Measurements from ENCODE around the gene ROCK2. TPM values are rescaled to one million over a fixed set of nuclear protein-coding genes. Genes with fewer than 3 reads are reported as not detected.

ROCK2 gene
- total RNA-seq, 2 donors from 2014 or later = 14.7 to 15.3 TPM

DNA sequence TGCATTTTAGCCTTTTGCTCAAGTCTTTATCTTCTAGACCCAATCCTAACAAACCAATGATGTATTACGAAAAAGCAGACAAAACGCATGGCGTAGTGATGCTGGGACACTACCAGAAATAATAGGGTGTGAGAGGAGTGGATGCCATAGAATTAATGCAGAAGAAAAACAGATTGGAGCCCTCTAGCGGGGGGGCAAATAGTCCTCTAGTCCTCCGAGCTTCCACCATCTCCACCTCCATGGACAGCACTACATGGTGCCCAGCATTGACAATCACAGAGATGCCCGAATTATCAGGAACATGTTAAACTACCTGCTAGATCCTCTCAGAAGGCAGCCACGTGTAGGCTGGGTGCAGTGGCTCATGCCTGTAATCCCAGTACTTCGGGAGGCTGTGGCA, 15.4 kb upstream of the ROCK2 start:
- ATAC-seq (replicated peaks in 1 of 2) (no peak), DNase-seq (no peak)
- H3K9me3 Mint-ChIP-seq = no peaks in the 10 kb centered on the region
- no peaks in the 10 kb centered on the region for H3K36me3 Mint-ChIP-seq (ENCODE audit: insufficient read depth in 2 of 2)
- no peaks in the 10 kb centered on the region for H3K27me3 Mint-ChIP-seq (ENCODE audit: low read depth)
- no peaks in the 10 kb centered on the region for H3K4me1 Mint-ChIP-seq (ENCODE audit: low read depth)
- no peak overlapping the region for H3K4me3 Mint-ChIP-seq
- H3K27ac Mint-ChIP-seq = no peak overlapping the region

DNA sequence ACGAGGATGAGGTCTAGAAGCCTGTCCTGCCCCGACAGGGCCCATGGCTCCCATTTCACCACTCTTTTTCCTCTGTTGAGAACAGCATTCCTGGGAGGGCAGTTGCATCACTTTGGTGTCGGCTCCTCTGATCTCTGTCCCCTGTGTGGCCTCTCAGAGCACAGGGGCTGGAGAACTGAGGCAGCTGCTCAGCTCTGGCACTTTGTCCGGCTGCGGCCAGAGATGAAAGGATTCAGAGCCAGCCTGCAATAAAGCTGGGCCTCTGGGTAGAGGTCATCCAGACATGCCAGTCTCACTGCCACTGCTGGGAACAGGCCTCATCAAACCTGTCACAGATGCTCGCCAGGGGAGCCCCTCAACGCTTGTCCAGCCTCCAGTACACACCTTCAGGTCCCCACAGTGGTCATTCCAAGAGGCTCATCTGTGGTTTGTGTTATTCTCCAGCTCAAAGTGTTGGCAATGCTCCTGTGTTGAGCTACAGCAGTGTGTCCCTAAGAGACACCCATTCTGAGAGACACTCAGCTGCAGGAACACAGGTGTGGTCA, 13.1 kb upstream of the ROCK2 start:
- ATAC-seq (replicated peaks in 1 of 2) (no peak), DNase-seq (no peak)
- Mint-ChIP-seq H3K4me1 (ENCODE audit: low read depth) (no peaks in the 10 kb centered on the region), H3K27ac (no peak overlapping the region), H3K36me3 (ENCODE audit: insufficient read depth in 2 of 2) (no peaks in the 10 kb centered on the region), H3K4me3 (no peak overlapping the region), H3K27me3 (ENCODE audit: low read depth) (no peaks in the 10 kb centered on the region), H3K9me3 (no peaks in the 10 kb centered on the region)

DNA sequence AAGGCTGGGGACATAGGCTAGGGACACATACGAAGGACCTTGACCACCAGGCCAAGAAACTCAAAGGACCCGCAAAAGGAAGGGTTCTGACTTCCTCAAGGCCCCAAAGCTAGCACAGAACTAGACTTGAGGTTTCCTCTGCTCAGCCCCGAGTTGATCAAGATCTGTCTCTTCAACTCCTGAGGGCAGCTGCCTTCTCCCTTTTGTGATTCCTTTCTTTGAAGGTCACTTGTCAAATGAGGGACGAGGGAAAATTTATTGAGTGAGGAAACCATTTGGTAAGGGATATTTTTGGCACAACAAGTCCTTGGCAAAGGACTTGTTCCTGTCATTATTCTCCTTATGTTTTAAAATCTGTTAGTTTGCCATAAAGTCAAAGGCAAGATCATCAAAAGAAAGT, 12.3 kb upstream of the ROCK2 start:
- Mint-ChIP-seq H3K9me3 (no peaks in the 10 kb centered on the region), H3K4me3 (no peak overlapping the region), H3K27ac (no peak overlapping the region), H3K27me3 (ENCODE audit: low read depth) (no peaks in the 10 kb centered on the region), H3K36me3 (ENCODE audit: insufficient read depth in 2 of 2) (no peaks in the 10 kb centered on the region), H3K4me1 (ENCODE audit: low read depth) (no peaks in the 10 kb centered on the region)
- ATAC-seq (replicated peaks in 1 of 2) (no peak), DNase-seq (no peak)

DNA sequence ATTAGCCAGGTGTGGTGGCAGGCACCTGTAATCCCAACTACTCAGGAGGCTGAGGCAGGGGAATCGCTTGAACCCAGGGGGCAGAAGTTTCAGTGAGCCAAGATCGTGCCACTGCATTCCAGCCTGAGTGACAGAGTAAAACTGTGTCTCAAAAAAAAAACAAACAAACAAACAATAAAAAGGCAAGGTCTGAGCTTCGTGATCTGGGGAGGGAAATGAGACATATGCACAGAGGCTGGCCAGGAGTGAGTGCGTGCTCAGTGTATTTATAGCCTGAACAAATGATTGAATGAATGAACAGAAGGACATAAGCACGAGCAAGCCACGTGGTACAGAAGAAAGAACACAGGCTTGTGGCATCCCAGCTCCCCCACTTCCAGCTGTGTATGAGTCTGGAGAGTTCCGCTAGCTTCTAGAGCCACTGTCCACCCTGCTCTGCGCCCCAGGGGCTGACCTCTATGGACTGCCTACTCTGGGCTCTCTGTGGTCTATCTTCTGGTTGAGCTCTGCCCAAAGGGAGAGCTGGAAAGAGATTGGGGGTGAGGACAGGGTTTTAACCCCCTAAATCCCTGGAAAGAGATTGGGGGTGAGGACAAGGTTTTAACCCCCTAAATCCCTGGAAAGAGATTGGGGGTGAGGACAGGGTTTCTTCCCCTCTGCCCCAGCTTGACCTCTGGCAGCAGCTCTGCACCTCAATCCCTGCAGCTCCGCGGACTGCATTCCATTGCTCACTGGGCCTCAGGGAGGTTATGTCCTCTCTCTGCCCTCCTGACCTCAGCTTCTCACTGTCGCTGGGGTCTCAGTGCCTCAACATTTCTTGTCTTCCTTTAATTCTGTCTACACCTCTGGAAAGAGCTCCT, 11.0 kb upstream of the ROCK2 start:
- Mint-ChIP-seq H3K4me3 (no peak overlapping the region), H3K36me3 (ENCODE audit: insufficient read depth in 2 of 2) (no peaks in the 10 kb centered on the region), H3K27me3 (ENCODE audit: low read depth) (no peaks in the 10 kb centered on the region), H3K4me1 (ENCODE audit: low read depth) (no peaks in the 10 kb centered on the region), H3K9me3 (no peaks in the 10 kb centered on the region), H3K27ac (no peak overlapping the region)
- no peak for ATAC-seq (replicated peaks in 1 of 2)
- no peak for DNase-seq

DNA sequence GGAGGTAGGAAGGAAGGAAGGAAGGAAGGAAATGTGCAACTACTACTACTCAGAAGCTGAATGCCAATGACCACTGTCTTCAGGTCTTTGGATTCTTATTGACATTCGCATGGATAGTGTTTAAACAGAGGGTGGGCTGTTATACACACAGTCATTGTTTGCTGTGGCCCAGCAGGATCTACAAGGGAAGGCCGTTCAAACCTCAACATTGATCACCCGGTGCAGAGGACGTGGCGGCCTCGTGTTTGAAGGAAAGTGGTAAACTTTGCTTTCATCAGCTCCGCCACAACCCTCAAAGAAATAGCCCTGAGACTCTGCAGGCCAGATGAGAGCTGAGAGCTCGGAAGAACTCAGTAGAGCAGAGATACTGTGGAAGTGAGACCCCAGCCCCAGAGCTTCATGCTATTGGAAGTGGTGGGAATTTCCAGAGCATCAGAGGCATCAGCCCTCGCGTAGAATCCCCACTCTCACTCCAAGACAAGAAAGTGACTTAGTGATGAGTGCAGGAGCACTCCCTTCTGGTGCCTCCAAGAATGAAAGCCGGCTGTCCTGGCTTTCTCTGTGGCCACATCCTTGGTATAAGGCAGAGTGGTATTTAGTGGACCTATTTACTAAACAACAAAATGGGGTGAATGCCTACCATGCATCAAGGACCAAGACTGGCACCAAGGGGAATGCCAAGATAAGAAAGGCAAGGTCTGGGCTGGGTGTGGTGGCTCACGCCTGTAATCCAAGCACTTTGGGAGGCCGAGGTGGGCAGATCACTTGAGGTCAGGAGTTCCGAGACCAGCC, 10.1 kb upstream of the ROCK2 start:
- no peak for ATAC-seq (replicated peaks in 1 of 2)

DNA sequence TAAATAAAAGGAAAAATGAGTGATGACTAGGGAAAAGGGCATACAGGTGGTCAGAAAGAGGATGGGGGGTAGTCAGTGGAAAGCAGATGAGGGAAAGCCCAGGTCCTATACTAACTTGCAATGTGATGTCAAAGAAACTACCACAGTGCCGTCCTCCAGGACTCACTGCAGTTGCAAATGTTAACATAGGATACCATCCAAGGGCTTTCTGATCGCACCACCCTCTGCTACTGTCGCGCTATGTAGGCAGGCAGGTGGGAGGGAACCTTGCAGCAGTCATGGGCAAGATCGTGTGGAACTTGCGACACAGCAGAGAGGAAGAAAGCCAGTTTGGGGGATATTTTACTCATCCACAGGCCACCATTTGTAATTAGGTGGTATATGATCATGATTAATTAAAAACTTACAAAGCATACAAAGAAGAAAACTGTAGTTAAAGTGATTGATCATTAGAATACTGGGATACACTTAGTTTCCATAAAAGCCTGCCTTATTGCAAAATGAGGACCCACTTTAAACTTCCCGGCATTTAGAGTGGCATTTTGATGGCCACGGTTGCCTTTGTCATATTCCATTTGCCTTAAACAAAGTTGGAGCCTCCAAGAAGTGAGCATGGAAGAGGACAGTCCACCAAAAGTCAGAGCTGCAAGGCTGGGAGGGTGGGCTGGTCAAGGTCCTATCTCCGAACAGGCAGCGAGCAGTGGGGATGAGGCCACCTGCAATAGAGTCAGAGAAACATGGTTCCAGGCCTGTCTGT, 8.5 kb upstream of the ROCK2 start:
- no peaks in the 10 kb centered on the region for H3K9me3 Mint-ChIP-seq
- DNase-seq (no peak), ATAC-seq (replicated peaks in 1 of 2) (no peak)
- H3K27ac Mint-ChIP-seq = no peak overlapping the region
- no peaks in the 10 kb centered on the region for H3K36me3 Mint-ChIP-seq (ENCODE audit: insufficient read depth in 2 of 2)
- H3K27me3 Mint-ChIP-seq (ENCODE audit: low read depth) = no peaks in the 10 kb centered on the region
- no peak overlapping the region for H3K4me3 Mint-ChIP-seq
- no peaks in the 10 kb centered on the region for H3K4me1 Mint-ChIP-seq (ENCODE audit: low read depth)

More for the DNA sequence above, 10.1 kb upstream of the ROCK2 start:
- Mint-ChIP-seq H3K36me3 (ENCODE audit: insufficient read depth in 2 of 2) (no peaks in the 10 kb centered on the region), H3K27ac (no peak overlapping the region), H3K9me3 (no peaks in the 10 kb centered on the region), H3K4me3 (no peak overlapping the region), H3K4me1 (ENCODE audit: low read depth) (no peaks in the 10 kb centered on the region), H3K27me3 (ENCODE audit: low read depth) (no peaks in the 10 kb centered on the region)
- no peak for DNase-seq

DNA sequence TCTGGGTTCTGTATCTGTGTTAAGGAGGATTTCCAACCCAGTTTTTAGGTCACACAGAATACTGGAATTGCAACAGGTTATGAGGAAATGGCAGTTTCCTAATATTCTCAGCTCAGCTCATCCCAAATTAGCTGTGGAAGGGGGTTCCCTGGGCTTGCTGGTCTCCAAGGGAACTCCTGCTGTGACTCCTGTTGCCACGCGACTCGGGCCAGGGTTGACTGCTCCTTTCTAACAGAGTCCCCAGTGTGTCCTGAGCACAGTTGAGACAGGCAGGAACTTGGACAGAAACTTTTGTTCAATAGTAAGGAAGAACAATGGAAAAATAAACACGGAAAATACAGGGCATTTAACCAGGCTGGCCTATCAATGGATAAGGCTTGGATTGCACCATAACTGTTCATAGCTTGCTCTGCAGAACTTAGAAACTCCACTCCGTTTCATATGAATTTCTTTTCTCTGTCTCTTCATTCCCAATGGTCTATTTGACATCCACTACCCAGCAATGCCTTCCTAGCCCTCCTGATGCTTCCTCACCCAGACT, 3.8 kb upstream of the ROCK2 start:
- Mint-ChIP-seq H3K36me3 (ENCODE audit: insufficient read depth in 2 of 2) (peaks cover 0 to 3% of the 10 kb centered on the region in 2 donors), H3K4me1 (ENCODE audit: low read depth) (no peaks in the 10 kb centered on the region), H3K4me3 (no peak overlapping the region), H3K27ac (no peak overlapping the region), H3K9me3 (no peaks in the 10 kb centered on the region), H3K27me3 (ENCODE audit: low read depth) (no peaks in the 10 kb centered on the region)
- ATAC-seq (replicated peaks in 1 of 2) = no peak
- DNase-seq = no peak

DNA sequence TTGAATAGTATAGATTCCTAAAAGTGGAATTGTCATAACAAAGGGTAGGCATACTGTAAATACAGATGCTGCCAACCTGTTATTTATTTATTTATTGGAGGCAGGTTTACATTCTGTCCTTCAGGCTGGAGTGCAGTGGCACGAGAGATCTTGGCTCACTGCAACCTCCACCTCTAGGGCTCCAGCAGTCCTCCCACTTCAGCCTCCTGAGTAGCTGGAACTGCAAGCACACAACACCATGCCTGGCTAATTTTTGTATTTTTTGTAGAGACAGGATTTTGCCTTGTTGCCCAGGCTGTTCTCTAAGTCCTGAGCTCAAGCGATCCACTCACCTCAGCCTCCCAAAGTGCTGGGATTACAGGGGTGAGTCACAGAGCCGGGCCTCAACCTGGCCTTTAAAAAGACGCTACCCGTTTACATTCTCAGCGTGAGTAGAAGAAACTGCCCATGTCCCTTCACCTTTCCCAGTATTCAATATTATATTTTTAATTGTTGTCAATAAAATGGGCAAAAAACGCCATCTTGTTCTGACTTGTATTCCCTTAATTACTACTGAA, 3.0 kb upstream of the ROCK2 start:
- no peak overlapping the region for H3K27ac Mint-ChIP-seq

DNA sequence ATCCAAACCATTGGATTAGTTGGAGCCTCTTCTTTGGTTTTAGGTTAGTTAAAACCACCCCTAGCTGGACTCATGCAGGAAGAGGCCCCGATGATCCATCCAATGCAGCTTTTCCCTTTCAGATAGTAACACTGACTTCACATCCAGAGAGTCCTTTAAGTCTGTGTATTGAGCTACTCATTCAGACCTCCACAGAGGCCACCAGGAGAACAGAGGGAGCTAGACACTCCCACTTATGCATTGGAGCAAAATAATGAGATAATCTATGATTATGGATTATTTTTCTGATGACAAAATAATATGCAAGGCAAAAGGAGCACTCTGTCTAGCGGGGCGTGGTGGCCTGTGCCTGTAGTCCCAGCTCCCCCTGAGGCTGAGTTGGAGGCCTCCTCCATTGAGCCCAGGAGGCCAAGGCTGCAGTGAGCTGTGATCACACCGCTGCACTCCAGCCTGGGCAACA, 1.6 kb upstream of the ROCK2 start:
- Mint-ChIP-seq H3K4me1 (ENCODE audit: low read depth) (peaks cover 16% of the 10 kb centered on the region), H3K27ac (no peak overlapping the region), H3K4me3 (no peak overlapping the region), H3K27me3 (ENCODE audit: low read depth) (no peaks in the 10 kb centered on the region), H3K36me3 (ENCODE audit: insufficient read depth in 2 of 2) (peaks cover 0 to 3% of the 10 kb centered on the region in 2 donors), H3K9me3 (no peaks in the 10 kb centered on the region)
- DNase-seq (no peak), ATAC-seq (replicated peaks in 1 of 2) (no peak)

More for the DNA sequence above, 3.0 kb upstream of the ROCK2 start:
- no peak for ATAC-seq (replicated peaks in 1 of 2)
- no peak for DNase-seq
- no peak overlapping the region for H3K4me3 Mint-ChIP-seq
- no peaks in the 10 kb centered on the region for H3K27me3 Mint-ChIP-seq (ENCODE audit: low read depth)
- peaks cover 8% of the 10 kb centered on the region for H3K4me1 Mint-ChIP-seq (ENCODE audit: low read depth)
- H3K36me3 Mint-ChIP-seq (ENCODE audit: insufficient read depth in 2 of 2) = peaks cover 0 to 3% of the 10 kb centered on the region in 2 donors
- no peaks in the 10 kb centered on the region for H3K9me3 Mint-ChIP-seq

DNA sequence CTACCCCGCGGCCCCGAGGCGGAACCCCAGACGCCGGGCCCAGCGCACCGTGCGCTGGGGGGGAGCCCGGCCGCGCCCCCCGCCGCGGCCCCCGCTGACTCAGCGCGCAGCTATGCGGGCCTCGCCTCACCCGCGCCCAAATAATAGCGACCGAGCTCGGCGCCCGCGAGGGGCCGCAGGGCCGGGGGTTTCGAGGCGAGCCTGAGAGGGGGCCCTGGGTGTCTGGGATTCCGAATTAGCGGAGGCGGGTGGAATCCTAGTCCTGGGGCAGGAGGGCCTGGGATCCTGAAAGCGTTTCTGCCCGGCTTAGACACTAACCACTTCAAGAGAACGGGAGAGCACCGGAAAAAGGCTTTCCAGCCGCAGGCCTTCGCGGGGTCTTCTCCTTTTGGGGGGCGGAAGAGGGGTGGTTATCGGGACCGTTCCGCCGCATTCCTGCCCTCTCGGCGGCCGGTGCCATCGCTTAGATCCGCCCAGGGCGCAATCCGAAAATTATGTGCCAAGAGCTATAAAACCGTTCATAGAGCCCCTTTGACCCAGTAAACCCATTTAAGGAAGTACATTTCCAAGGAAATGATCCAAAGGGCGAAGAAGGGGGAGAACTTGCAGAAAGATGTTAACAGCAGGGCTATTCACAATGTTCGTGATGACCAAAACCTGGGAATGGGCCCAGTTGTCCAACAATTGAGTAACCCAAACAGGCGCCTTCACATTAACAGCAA, 681 bp upstream of the ROCK2 start:
- DNase-seq (no peak), ATAC-seq (replicated peaks in 1 of 2) (peak; percentile 59 to 67)
- peak overlapping the region; percentile 75 to 83 for H3K4me3 Mint-ChIP-seq
- H3K27me3 Mint-ChIP-seq (ENCODE audit: low read depth) = no peaks in the 10 kb centered on the region
- H3K9me3 Mint-ChIP-seq = no peaks in the 10 kb centered on the region
- H3K27ac Mint-ChIP-seq = peak overlapping the region; percentile 76
- H3K4me1 Mint-ChIP-seq (ENCODE audit: low read depth) = peaks cover 21% of the 10 kb centered on the region
- H3K36me3 Mint-ChIP-seq (ENCODE audit: insufficient read depth in 2 of 2) = peaks cover 0 to 3% of the 10 kb centered on the region in 2 donors

DNA sequence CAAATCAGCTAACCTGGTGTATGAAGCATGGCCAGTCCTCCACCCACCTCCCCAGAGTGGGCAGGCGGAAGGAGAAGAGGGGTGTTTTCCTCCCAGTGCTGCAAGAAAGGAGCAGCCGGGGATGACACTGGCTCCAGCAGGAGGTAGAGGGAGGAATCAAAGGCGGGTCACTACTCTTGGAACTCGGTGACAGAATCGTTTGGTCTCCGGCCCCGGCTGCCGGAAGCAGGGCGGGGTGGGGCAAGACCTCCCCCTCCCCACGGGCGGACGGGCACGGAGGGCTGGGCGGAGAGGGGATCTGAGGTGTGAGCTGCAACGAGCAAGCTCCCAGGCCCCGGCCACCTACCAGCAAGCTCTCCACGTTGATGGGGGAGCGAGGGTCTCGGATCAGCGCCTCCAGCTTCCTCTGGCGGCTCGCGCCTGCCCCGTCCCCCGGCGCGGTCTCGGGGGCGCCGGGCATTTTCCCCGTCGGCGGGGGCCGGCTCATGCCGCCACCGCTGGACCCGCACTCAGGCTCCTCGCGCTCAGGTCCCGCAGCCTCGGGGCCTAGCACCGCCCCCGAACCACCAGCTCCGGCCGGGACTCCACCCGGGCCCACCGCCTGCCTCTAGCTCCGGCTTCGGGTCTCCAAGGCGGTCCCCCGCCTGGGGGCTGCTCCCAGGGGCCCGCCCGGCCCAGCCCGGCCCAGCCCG, 640 bp downstream of the ROCK2 start:
- H3K36me3 Mint-ChIP-seq (ENCODE audit: insufficient read depth in 2 of 2) = peaks cover 0 to 3% of the 10 kb centered on the region in 2 donors
- no peaks in the 10 kb centered on the region for H3K27me3 Mint-ChIP-seq (ENCODE audit: low read depth)
- ATAC-seq (replicated peaks in 1 of 2) (peak; percentile 46), DNase-seq (peak; percentile 41 to 43)
- no peaks in the 10 kb centered on the region for H3K9me3 Mint-ChIP-seq
- peak overlapping the region; percentile 93 to 96 for H3K4me3 Mint-ChIP-seq
- peaks cover 21% of the 10 kb centered on the region for H3K4me1 Mint-ChIP-seq (ENCODE audit: low read depth)
- H3K27ac Mint-ChIP-seq = peak overlapping the region; percentile 83

All from activated T-cell treated with anti-CD3 and anti-CD28 coated beads, Interleukin-2, amount 50 U/mL, for 72 hours (primary cell).